Anterior cingulate cortex (tissue), 58 donors: ENCODE measurements around the gene UNC13A.

Experiments
- DNase-seq, 58 donors: peaks; one replicate each; lab custom pipeline; 2025; lab: John Stamatoyannopoulos, UW

The UNC13A gene

DNA sequence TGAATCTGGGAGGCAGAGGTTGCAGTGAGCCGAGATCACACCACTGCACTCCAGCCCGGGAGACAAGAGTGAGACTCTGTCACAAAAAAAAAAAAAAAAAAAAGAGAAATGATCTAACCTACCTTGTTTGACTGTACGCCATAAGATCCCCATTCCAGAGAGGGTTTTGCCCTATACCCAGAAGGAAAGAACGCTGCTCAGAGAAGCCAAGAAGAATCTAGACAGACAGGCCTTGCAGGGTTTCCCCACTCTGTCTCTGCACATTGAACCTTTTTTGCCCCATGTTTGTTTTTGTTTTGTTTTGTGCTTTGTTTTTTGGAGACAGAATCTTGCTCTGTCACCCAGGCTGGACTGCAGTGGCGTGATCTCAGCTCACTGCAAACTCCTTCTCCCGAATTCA is 23.7 kb upstream of the UNC13A start:
- no peak for DNase-seq

DNA sequence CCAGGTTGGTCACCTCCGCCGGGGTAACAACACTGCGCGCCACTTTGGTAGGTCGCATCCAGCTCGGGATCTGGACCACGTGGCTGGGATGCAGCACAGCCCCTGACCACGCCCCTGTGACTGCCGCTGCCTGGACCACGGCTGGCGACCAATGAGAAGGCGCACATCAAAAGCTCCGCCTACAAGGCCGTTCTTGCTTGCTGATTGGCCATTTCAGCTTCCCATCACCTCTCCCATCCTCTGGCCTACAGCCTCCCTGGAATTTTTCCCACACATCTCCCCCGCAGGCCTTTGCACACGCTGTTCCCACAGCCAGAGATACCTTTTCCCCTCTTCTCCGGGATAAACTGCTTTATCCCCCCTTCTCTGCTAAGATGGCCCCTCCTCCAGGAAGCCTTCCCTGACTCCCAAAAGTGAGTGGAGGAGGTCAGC is 18.6 kb upstream of the UNC13A start:
- peak in 45 of 58 donors; percentile 8 to 76 (median 45) for DNase-seq

DNA sequence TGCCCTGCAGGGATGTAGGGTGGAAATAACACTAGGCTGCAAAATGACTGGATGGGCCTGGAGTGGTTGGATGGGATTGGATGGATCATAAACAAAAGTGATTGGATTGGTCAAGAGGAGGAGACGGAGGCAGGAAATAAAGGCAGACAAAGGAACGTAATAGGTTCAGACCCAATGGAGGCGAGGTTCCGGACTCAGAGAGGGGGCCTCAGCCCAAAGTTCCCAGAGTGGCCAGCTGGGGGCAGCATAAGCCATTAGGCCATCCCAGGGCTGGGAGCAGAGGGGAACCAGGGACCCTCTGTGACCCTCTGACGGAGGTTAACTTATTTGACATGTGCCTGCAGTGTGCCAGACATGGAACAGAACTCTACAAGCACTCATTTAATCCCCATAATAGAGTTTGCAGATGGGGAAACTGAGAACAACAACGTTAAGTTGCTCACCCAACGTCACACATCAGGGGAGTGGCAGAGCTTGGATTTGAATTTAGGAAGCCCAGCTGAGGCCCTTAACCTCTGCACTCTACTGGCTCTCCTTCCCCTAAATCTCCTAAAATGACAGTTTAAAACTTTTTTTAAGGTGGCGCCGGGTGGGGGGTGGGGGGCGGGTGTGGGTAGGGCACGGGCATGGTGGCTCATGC is 15.8 kb upstream of the UNC13A start:
- peak in 32 of 58 donors; percentile 4 to 55 (median 23) for DNase-seq

DNA sequence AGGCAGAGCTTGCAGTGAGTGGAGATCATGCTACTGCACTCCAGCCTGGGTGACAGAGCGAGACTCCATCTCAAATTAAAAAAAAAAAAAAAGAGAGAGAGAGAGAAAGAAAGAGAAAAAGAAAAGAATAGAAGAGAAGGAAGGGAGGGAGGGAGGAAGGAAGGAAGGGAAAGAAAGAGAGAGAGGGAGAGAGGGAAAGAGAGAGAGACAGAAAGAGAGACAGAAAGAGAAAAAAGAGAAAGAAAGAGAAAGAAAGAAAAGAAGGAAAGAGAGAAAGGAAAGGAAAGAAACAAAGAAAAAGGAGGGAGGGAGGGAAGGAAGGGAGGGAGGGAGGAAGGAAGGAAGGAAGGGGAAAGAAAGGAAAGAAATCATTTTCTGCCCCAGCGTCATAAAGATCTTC is 7.0 kb upstream of the UNC13A start:
- no peak for DNase-seq

DNA sequence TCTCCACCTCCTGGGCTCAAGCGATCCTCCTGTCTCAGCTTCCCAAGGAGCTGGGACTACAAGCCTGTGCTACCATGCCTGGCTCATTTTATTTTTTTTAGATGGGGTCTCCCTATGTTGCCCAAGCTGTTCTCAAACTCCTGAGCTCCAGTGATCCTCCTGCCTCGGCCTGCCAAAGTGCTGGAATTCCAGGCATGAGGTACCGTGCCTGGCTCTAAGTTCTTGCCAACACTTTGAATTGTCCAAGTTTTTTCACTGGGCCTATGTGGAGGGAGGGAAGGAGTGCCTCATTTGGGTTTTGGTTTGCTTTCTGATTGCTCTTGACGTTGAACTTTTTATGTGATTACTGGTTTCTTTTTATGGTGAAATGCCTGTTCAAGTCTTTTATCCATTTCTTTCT is 4.4 kb upstream of the UNC13A start:
- DNase-seq: no peak

DNA sequence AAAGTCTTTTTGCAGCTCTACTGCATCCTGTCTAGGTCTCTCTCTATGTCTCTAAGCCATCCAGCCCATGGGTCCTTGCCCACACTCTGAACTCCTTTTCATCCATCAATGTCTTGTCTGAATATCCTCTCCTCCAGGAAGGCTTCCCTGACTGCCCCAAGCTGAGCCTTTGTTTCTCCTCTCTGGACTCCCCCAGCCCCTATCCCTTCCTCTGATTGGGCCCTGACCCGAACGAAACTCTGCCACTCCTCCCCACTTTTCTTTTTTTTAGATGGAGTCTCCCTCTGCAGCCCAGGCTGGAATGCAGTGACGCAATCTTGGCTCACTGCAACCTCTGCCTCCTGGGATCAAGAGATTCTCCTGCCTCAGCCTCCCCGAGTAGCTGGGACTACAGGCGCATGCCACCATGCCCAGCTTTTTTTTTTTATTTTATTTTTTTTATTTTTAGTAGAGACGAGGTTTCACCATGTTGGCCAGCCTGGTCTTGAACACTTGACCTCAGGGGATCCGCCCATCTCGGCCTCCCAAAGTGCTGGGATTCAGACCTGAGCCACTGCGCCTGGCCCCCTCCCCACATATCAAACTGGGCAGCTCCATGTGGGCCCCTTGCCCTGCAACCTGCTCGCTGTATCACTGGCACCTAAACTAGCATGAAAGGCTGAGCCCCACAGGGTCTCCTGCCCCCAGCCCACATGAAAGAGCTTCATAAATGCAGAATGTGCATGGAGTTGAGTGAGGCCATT is 870 bp upstream of the UNC13A start:
- no peak for DNase-seq

DNA sequence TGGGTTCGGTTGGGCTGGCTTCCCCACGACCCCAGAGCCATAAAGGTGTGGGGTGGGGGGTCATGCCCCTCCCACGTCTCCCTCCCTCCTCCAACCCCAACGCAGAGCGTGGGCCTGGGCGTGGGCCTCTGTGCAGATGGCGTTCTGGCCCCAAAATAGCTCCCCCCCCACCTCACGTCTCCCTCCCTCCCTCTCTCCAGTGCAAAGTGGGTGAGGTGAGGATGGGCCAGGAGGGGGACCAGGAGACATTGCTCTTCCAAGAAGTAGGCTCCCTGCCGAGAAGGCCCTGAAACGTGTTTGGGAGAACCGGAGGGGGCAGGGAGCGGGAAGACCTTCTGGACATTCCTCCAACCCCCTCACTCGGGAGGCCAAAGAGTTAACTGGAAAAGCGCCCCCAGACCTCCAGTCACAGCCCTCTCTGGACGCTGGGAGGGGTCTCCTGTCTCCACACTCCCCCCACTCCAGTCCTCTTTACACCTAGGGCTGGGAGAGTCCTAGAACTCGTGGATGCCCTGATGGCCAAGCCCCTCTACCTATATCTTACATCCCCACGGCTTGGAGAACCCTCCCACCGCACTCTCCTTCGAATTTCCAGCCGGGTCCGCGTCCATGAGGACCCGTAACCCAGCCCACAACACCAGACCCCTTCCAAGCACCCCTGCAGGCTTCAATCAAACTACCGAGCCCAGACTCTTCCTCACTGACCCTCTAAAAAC is 855 bp downstream of the UNC13A start:
- peak in 5 of 58 donors; percentile 14 to 63 (median 35) for DNase-seq

DNA sequence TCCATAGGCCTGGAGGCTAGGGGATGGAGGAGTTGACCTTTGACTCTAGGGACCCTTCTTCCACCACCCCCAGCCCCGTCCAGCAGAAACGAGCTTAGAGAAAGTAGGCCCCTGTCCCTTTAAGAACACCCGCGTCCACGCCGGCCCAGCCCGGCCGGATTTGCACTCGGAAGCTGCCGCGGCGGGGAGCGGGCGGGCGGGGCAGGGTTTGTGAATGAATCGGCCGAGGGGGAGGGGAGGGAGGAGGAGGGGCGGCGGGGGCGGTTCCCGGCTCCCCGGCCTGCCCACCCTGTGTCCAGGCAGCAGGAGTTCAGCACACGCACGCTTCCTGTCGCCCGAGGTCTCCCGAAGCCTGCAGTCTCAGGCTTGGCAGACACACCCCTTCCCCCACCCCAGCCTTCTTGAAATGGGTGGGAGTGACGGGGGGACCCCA is 1.5 kb downstream of the UNC13A start:
- peak in 28 of 58 donors; percentile 3 to 63 (median 18) for DNase-seq

DNA sequence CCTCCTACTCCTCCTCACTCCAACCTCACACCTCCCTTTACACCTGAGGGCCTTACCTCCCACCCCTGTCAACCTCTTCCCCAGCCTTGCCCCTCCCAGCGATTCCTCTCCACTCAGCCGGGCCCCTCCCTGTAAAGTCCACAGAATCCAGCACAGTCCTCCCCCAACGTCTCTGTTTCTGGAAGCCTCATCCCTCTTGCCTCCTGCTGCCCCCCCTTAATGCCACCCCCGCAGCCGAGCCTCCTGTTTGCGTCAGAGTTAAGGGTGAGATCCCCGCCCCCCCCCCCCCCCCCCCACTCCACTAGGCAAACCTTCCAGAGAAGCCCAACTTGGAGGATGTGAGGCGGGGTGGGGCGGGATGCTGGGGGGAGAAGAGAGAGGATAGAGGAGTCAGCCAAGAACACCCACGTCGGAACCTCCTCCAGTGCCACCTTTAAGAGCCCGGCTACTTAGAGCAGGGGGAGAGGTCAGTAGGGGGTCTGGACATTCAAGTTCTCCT is 2.1 kb downstream of the UNC13A start:
- peak in 26 of 58 donors; percentile 3 to 60 (median 20) for DNase-seq

DNA sequence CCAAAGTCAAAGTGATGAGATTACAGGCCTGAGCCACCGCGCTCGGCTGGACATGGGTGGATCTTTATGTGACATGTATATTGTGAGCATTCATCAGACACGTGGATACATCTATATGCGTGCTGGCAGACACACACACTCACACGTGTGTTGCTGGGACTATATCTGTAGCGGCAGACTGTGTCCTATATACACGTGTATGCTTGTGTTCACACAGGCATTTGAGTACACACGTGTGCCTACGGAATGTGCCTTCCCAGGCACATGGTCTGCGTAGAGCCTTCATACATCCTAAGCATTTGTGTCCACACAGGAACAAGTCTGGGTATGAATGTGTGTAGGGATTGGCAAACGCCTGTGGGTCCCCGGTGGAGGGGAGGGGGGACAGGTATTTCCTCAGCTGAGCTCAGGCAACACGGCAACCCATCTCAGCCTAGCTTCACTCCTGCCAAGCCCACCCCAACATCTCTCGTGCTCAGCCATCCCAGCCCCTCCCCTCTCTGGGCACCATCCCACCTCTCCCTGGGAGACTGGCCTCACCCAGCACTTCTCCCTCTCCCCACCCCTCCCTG is 2.6 kb downstream of the UNC13A start:
- peak in 6 of 58 donors; percentile 15 to 57 (median 31) for DNase-seq

DNA sequence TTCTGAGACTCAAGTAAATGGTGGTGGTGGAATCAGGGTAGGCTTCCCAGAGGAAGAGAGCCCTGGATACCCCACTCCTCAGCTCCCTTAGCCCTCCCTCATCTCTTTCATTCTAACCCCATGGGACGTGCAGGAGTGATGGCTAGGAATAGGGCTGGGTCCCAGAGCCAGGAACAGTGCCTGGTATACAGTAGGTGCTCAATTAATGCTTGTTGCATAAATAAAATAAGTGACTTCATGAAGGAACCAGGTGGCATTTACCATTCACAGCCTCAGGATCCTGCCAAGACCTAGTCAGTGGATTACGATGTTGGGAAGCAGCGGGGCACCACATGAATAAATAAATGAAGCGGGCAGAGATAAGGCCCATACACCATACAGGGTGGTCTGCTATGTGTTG is 3.9 kb downstream of the UNC13A start:
- no peak for DNase-seq

DNA sequence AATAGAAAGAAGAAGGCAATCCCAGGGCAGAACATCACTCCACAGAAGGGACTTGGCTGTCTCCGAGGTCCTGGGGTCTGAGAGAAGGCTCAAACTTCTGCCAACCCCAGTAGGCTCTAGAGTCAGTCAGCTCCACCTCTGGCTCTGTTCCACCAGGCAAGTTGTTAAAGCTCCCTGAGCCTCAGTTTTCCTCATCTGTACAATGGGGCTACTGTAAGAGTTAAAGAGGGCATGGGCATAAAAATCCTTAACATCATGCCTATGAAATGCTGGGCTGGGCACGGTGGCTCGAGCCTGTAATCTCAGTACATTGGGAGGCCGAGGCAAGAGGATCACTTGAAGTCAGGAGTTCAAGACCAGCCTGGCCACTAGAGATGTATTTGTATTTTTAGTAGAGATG is 5.1 kb downstream of the UNC13A start:
- no peak for DNase-seq

DNA sequence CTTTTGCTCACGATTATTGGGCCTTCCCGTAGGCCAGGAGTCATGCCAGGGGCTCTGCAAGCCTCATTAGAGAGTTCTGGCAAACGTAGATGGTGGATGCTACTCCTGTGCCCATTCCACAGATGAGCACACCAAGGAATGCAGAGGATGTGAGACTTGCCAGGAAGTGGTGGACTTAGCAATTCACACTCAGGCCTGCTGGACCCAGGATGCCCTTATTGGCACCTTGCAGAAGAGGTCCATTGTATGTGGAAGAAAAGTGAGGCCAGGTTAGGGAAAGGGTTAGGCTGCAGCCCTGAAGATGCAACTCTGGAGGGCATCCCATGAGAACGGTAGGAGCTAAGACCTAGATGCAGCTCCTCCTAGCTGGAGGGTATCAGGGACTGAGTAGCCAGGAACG is 5.9 kb downstream of the UNC13A start:
- DNase-seq: no peak

DNA sequence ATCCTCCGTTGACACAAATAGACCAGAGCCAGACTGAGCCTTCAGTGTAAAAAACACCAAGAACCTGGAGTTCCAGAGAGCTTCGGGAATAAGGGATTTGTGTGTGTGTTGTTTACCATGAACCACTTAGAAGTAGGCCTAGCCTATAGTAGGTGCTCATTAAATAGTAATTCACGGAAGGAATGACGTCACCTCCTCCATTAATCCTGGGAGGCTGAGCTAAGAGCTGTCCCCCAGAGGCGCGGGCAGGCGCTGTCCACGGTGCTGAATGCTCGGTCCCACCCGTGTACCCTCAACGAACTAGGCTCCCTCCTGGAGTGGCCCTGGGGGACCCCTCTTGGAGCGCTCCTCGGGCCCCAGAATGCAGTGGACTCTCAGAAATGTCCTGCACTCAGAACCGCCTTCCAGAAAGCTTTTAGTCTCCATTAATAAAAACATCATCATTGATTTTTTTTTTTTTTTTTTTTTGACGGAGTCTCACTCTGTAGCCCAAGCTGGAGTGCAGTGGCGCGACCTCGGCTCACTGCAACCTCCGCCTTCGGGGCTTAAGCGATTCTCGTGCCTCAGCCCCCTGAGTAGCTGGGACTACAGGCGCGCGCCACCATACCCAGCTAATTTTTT is 6.5 kb downstream of the UNC13A start:
- DNase-seq: peak in 2 of 58 donors; percentile 0 to 10

DNA sequence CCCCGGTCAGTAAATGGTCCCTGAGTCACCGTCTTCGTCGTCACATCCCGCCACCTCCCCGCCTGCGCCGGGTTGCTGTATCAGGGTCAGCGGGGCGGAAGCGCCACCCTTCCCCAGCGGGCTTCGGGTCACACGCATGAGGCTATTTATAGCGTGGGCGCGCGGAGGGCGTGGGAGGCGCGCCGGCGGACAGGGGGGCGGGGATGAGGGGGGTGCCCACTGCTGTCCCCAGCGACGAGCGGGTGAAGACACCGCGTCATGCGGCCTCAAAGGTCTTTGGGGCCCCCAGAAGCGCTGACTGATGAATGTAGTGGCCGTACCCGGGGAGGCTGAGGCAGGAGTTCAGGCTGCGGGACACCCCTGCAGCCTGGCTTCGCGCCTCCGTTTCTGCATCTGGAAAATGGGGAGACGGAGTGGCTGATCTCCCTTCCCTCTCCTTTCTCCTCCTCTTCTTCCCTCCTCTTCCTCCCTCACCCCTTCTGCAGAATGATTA is 7.9 kb downstream of the UNC13A start:
- peak in 31 of 58 donors; percentile 1 to 70 (median 20) for DNase-seq

DNA sequence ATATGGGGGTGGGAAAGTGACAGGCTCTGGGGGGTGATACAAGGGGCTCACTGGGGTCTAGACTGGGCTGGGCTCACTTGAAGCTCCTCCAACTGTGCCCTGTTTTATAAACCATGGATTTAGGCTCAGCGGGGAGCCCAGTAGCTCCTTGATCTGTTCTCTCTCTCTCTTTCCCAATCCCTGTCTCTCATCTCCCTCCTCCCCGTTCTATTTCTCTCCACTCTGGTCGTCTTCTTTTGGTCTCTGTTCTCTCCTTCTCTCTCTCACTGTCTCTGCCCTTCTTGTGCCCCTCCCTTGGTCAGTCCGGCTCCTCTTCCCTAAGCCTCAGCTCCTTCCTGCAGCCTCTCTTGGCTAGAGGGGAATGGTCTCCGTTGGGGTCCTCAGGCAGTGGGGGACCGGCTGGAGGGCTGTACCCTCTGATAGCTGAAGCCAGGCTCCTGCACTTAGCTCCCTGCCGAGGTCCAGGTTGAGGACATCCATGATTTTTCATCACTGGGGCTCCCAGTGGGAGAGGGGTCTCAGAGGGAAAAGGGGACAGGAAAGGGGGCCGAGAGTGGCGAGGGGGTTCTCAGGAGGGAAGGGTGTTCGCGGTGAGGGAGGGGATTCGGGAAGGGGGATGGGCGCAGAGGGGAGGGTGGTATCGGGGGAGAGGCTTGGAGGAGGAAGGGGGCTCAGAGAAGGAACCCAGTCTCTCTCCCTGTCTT is 8.5 kb downstream of the UNC13A start:
- DNase-seq: no peak

DNA sequence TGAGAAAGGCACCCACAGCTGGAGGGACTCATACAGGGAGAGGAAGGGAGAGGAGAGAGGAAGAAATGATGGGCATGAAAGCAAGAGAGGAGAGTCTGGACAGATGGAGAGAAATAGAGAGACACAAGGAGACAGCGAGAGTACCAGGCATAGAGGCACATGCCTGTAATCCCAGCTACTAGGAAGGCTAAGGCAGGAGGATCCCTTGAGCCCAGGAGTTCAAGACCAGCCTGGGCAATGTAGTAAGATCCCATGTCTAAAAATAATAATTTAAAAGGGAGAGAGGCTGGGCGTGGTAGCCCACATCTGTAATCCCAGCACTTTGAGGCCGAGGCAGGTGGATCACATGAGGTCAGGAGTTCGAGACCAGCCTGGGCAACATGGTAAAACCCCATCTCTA is 9.3 kb downstream of the UNC13A start:
- no peak for DNase-seq

DNA sequence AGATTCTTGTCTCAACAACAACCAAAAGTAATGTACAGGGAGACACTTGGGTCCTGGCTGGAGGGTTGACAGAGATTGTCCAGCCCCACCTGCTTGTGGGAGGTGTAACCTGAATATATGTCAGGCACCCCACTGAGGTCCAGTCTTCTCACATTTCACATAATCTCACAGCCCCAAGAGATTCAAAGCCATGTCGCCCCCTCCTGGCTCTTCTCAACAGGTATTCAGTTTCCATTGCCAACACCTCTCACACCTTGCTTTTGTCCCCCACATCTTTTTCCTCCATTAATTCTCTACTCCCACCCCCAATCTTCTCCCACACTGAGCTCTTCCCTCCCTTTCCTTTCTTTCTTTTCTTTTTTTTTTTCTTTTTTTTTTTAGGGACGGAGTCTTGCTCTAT is 11.2 kb downstream of the UNC13A start:
- DNase-seq: no peak

DNA sequence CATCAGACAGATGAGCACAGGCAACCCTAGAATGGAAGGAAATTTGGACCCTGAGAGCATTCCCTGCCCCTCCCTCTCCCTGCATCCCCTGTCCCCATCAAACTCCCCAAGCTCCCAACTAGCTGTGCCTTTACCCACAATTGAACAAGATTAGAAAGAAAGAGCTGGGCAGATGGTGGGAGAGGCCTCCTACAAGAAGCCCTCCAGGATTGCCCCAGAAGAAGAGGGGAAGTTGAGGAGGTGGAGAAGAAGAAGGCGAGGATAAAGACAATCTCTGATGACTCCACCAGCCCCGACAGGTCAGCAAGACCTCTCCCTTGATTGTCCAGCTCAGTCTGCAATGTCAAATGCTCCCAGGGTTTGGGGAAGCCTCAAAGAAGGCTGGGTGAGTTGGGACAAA is 11.9 kb downstream of the UNC13A start:
- DNase-seq: no peak
